Neuronal stem cell (in vitro differentiated cells): ENCODE data around the gene HLA-DOA.

Experiments
- DNase-seq: peaks from one replicate; pipeline ENCODE4 v3.0.0-alpha.2; 2013; ENCODE audit warnings: low spot score
- H2AFZ ChIP-seq: one replicate; pipeline ENCODE4 v1.6.1; 2013; ENCODE audit warnings: mild to moderate bottlenecking, low read length, inconsistent platforms
- H2AK5ac ChIP-seq: 2 replicates; pipeline ENCODE4 v1.6.1; 2013; ENCODE audit warnings: low read depth, mild to moderate bottlenecking, inconsistent platforms, low read length, moderate library complexity, mixed read lengths
- H2BK120ac ChIP-seq: 2 replicates; pipeline ENCODE4 v1.6.1; 2013; ENCODE audit warnings: low read depth, mild to moderate bottlenecking, inconsistent platforms, low read length, moderate library complexity, mixed read lengths
- H2BK12ac ChIP-seq: one replicate; pipeline ENCODE4 v1.6.1; 2013; ENCODE audit warnings: low read length, inconsistent platforms
- H2BK15ac ChIP-seq: 2 replicates; pipeline ENCODE4 v1.6.1; 2013; ENCODE audit warnings: mild to moderate bottlenecking, low read length, inconsistent platforms, mixed read lengths
- H2BK5ac ChIP-seq: one replicate; pipeline ENCODE4 v1.6.1; 2013; ENCODE audit warnings: inconsistent platforms, mild to moderate bottlenecking, low read length, moderate library complexity
- H3K14ac ChIP-seq: one replicate; pipeline ENCODE4 v1.6.1; 2013; ENCODE audit warnings: low read length, inconsistent platforms
- H3K18ac ChIP-seq: 2 replicates; pipeline ENCODE4 v1.6.1; 2013; ENCODE audit warnings: low read length, inconsistent platforms
- H3K23ac ChIP-seq: 2 replicates; pipeline ENCODE4 v1.6.1; 2013; ENCODE audit warnings: low read depth, mild to moderate bottlenecking, mixed read lengths, low read length, inconsistent platforms; ENCODE audit not compliant: poor library complexity
- H3K27ac ChIP-seq: replicated peaks from 3 replicates; pipeline ENCODE4 v1.5.1; 2013; ENCODE audit warnings: low read length, inconsistent platforms
- H3K27me3 ChIP-seq, 3 experiments: 2 replicates each; pipeline ENCODE4 v1.6.1; 2013; ENCODE audit warnings: low read length in 3 of 3, mild to moderate bottlenecking in 2 of 3, inconsistent platforms in 1 of 3, low read depth in 1 of 3, mixed read lengths in 1 of 3, moderate library complexity in 1 of 3; ENCODE audit not compliant: control insufficient read depth in 3 of 3, insufficient read depth in 3 of 3
- H3K36me3 ChIP-seq, 2 donors: replicated peaks in 1 of 2; 2 replicates each; pipeline ENCODE4 v1.6.1; 2013; ENCODE audit warnings: low read length in 2 of 2; ENCODE audit not compliant: control insufficient read depth in 2 of 2, insufficient read depth in 2 of 2
- H3K4ac ChIP-seq: 2 replicates; pipeline ENCODE4 v1.6.1; 2013; ENCODE audit warnings: inconsistent platforms, mild to moderate bottlenecking, low read length, moderate library complexity
- H3K4me1 ChIP-seq, 2 donors: 1 replicate in 1 of 2; 2 replicates in 1 of 2; pipeline ENCODE4 v1.6.1; 2013; ENCODE audit warnings: low read length in 2 of 2, low read depth in 1 of 2; ENCODE audit not compliant: control insufficient read depth in 2 of 2, insufficient read depth in 1 of 2
- H3K4me2 ChIP-seq: one replicate; pipeline ENCODE4 v1.6.1; 2013; ENCODE audit warnings: mild to moderate bottlenecking, low read length, inconsistent platforms; ENCODE audit not compliant: insufficient read depth, poor library complexity, severe bottlenecking
- H3K4me3 ChIP-seq, 2 donors: 2 replicates each; pipeline ENCODE4 v1.5.1; 2013; ENCODE audit warnings: low read length in 2 of 2, mild to moderate bottlenecking in 2 of 2, inconsistent platforms in 1 of 2, moderate library complexity in 1 of 2
- H3K79me1 ChIP-seq: one replicate; pipeline ENCODE4 v1.6.1; 2013; ENCODE audit warnings: low read depth, mild to moderate bottlenecking, inconsistent platforms, low read length, moderate library complexity
- H3K9ac ChIP-seq: one replicate; pipeline ENCODE4 v1.6.1; 2013; ENCODE audit warnings: mild to moderate bottlenecking, low read depth, low read length, inconsistent platforms; ENCODE audit not compliant: poor library complexity
- H3K9me3 ChIP-seq, 2 donors: replicated peaks in 1 of 2; 2 replicates each; pipeline versions ENCODE3 to v1.6.1; 2013; ENCODE audit warnings: low read length in 2 of 2, mild to moderate bottlenecking in 2 of 2, inconsistent platforms in 1 of 2, low read depth in 1 of 2, mixed read lengths in 1 of 2, moderate library complexity in 1 of 2; ENCODE audit not compliant: control insufficient read depth in 2 of 2, insufficient read depth in 1 of 2
- H4K8ac ChIP-seq: one replicate; pipeline ENCODE4 v1.6.1; 2013; ENCODE audit warnings: low read depth, mild to moderate bottlenecking, inconsistent platforms, low read length, moderate library complexity
- H4K91ac ChIP-seq: one replicate; pipeline ENCODE4 v1.6.1; 2013; ENCODE audit warnings: low read length, low read depth, mild to moderate bottlenecking, inconsistent platforms; ENCODE audit not compliant: poor library complexity
- WGBS, 2 donors: extraction: QIAGEN DNeasy Blood & Tissue Kit; methylation state at CpG; one replicate each; pipeline ENCODE4 v1.1.7; 2013; ENCODE audit warnings: missing lambda C conversion rate in 2 of 2, mixed read lengths in 1 of 2; ENCODE audit not compliant: insufficient read length in 2 of 2, insufficient replicate concordance in 1 of 2; ENCODE audit errors: extremely low coverage in 2 of 2; 5-methylcytosine and 5-hydroxymethylcytosine counted together

HLA-DOA gene

DNA sequence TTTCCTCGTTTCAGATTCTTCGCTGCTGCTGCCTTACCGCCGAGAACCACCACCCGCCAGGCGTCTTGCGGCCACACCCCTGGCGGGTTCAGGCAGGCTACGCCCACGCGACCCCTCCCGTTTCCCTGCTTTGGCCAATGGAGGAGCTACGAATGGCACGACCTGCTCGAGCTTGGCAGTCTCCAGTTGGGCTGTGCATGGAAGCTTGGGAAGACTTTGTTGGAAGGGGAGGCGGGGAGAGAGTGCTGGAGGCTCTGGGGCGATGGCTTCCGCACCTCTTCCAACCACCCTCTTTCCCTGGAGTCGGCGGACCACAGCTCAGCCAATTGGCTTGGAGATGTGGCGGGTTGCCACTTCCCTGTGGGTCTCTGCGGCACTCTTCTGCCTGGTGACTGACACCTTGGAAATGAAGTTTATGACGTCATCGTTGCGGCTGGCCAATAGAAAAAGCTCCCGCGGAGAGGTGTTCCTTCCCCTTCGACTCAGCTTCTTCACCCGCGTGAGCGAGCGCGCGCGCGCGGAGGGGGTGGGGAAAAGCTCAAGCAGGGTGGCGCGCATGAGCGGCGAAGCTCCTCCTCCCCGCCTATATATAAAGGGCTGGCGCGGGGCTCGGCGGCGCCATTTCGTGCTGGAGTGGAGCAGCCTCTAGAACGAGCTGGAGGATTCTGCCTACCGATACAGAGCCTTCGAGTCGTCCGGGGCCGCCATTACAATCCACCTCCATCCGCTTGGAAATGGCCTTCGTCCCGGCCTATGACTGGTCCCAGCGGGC is 37.6 kb downstream of the HLA-DOA start:
- Histone ChIP-seq H3K4me2 (peak overlapping the region; percentile 79), H2AFZ (no peak overlapping the region), H3K4me1 (peaks cover 5 to 7% of the 10 kb centered on the region in 2 donors), H4K8ac (no peak overlapping the region), H3K4ac (no peak overlapping the region), H2BK5ac (peak overlapping the region; percentile 42), H2BK120ac (no peak overlapping the region), H3K9ac (peak overlapping the region; percentile 18), H2AK5ac (peak overlapping the region; percentile 20), H3K4me3 (peak overlapping the region; percentile 90 to 97), H3K18ac (peak overlapping the region; percentile 94), H3K9me3 (no peaks in the 10 kb centered on the region), H2BK12ac (no peak overlapping the region), H4K91ac (no peak overlapping the region), H3K36me3 (peaks cover 32 to 51% of the 10 kb centered on the region in 2 donors), H2BK15ac (no peak overlapping the region), H3K23ac (peak overlapping the region; percentile 98), H3K27me3 (no peaks in the 10 kb centered on the region), H3K14ac (no peak overlapping the region), H3K27ac (peak overlapping the region; percentile 100), H3K79me1 (peaks cover 3% of the 10 kb centered on the region)
- no CpG with 5 or more reads among the region's 58 CpGs for WGBS, 2 donors
- peak; percentile 100 for DNase-seq

DNA sequence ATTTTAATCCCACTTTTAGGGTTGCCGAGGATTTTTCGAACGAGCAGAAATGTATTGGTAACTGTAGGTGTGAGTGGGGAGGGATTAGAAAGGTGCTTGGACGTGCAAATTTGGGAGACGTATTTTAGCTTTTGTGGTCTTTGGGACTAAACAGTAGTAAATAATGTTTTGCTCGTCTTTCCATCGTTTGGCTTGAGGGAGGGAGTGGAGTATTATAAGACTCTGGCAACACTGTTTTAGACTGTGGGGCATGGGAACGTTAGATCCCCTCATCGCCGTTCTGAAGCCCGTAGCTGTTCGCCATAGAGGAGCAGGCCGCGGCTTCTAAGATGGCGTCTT is 38.2 kb downstream of the HLA-DOA start:
- H3K79me1 ChIP-seq: peaks cover 3% of the 10 kb centered on the region
- H2BK15ac ChIP-seq: no peak overlapping the region
- H3K4me1 ChIP-seq: peaks cover 7% of the 10 kb centered on the region in 2 donors
- peaks cover 26 to 46% of the 10 kb centered on the region in 2 donors for H3K36me3 ChIP-seq
- no peaks in the 10 kb centered on the region for H3K9me3 ChIP-seq
- H3K4ac ChIP-seq: no peak overlapping the region
- peak overlapping the region; percentile 90 for H2AK5ac ChIP-seq
- no peak overlapping the region for H2AFZ ChIP-seq
- no peak overlapping the region for H4K8ac ChIP-seq
- no peak overlapping the region for H2BK120ac ChIP-seq
- peak overlapping the region; percentile 75 for H3K9ac ChIP-seq
- no peak for DNase-seq
- no peak overlapping the region for H4K91ac ChIP-seq
- H3K18ac ChIP-seq: peak overlapping the region; percentile 91
- WGBS, 2 donors: no CpG with 5 or more reads among the region's 15 CpGs
- H3K27ac ChIP-seq: peak overlapping the region; percentile 100
- peak overlapping the region; percentile 79 for H3K4me2 ChIP-seq
- H3K27me3 ChIP-seq: no peaks in the 10 kb centered on the region
- no peak overlapping the region for H2BK12ac ChIP-seq
- peak overlapping the region; percentile 90 to 94 for H3K4me3 ChIP-seq
- H2BK5ac ChIP-seq: peak overlapping the region; percentile 99
- peak overlapping the region; percentile 98 for H3K23ac ChIP-seq
- no peak overlapping the region for H3K14ac ChIP-seq

- Histone ChIP-seq H2AK5ac (peak overlapping the region; percentile 98), H3K9ac (peak overlapping the region; percentile 96), H3K4me3 (peak overlapping the region; percentile 90 to 94), H4K91ac (peak overlapping the region; percentile 93), H3K4me1 (peaks cover 7% of the 10 kb centered on the region in 2 donors), H2BK15ac (peak overlapping the region; percentile 8), H3K9me3 (no peaks in the 10 kb centered on the region), H3K23ac (peak overlapping the region; percentile 31), H3K4ac (peak overlapping the region; percentile 93), H2BK120ac (peak overlapping the region; percentile 76), H3K4me2 (peak overlapping the region; percentile 79), H3K18ac (peak overlapping the region; percentile 100), H3K27me3 (no peaks in the 10 kb centered on the region), H2BK5ac (peak overlapping the region; percentile 99), H3K27ac (peak overlapping the region; percentile 100), H3K14ac (no peak overlapping the region), H4K8ac (no peak overlapping the region), H2BK12ac (no peak overlapping the region), H3K79me1 (peaks cover 3% of the 10 kb centered on the region), H2AFZ (peak overlapping the region; percentile 14), H3K36me3 (peaks cover 21 to 40% of the 10 kb centered on the region in 2 donors)
- no CpG with 5 or more reads among the region's 43 CpGs for WGBS, 2 donors
- peak; percentile 70 for DNase-seq
Measured at GRCh38 chr6:32970413-32971241, 38.8 kb downstream of the HLA-DOA start.
